ENCODE measurements around the gene KCNJ1. TPM values are rescaled to one million over a fixed set of nuclear protein-coding genes. Genes with fewer than 3 reads are reported as not detected.

The KCNJ1 gene
- total and polyA plus RNA-seq, 2 experiments from 2014 or later = 0.16 TPM; not detected in 1

DNA sequence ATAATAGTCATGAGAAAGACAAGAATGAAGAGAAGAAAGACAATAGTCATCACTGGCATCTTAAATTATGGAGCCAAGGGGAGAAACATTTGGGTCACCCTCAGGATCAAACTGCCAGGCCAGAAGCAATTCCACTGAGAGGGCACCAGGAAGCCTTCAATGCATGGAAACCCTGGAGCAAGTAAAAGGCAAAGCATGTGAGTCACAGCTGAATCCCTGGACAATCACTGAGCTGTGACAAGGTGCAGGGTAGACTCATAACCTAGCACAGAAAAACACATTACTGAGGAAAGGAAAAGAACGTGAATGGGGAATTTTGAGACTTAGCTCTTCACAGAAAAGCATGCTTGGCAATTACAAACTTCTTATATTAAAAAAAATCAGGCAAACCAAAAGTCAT is 1.6 kb downstream of the KCNJ1 start (continued):
- TF ChIP-seq EZH2 (IDR thresholded peaks at IDR 0.05; ENCODE audit: low read depth, unreplicated experiment) (no peak), EZH2phosphoT487 (IDR thresholded peaks at IDR 0.05; ENCODE audit: unreplicated experiment) (no peak)
- TF ChIP-seq, protein P1, sequence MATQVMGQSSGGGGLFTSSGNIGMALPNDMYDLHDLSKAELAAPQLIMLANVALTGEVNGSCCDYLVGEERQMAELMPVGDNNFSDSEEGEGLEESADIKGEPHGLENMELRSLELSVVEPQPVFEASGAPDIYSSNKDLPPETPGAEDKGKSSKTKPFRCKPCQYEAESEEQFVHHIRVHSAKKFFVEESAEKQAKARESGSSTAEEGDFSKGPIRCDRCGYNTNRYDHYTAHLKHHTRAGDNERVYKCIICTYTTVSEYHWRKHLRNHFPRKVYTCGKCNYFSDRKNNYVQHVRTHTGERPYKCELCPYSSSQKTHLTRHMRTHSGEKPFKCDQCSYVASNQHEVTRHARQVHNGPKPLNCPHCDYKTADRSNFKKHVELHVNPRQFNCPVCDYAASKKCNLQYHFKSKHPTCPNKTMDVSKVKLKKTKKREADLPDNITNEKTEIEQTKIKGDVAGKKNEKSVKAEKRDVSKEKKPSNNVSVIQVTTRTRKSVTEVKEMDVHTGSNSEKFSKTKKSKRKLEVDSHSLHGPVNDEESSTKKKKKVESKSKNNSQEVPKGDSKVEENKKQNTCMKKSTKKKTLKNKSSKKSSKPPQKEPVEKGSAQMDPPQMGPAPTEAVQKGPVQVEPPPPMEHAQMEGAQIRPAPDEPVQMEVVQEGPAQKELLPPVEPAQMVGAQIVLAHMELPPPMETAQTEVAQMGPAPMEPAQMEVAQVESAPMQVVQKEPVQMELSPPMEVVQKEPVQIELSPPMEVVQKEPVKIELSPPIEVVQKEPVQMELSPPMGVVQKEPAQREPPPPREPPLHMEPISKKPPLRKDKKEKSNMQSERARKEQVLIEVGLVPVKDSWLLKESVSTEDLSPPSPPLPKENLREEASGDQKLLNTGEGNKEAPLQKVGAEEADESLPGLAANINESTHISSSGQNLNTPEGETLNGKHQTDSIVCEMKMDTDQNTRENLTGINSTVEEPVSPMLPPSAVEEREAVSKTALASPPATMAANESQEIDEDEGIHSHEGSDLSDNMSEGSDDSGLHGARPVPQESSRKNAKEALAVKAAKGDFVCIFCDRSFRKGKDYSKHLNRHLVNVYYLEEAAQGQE (IDR thresholded peaks at IDR 0.05; ENCODE audit: unreplicated experiment) = no peak

DNA sequence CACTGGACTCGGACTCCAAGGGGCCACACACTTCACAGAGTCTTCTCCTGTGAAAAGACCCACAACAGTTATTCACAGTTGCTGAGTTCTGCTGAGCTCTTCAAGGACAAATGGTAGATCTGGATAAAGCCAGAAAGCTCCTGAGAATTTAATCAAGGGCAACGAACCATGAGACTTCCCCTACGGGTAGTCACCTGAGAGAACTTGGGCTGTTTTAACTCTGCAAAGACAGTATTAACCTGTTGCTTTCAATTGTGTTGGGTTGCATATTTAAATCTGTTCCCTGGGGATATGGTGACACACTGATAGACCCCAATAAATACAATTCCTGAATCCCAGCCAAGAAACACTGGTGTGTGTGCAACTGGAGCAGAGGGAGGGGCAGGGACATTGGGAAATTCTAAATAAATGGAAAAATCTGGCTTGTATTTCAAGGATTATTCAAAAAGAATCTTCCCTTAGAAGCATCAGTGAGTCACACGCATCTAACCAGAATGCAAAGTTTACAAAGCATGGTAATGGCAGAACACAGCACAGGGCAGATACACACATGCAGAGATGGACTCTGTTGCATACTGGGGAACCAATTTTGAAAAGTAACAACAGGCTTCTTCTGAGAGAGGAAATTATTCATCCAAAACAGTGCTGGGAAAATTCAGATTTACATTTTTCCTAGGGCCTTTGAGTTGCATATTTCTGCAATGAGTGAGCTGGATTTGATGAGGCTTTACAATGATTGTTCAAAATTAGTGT is 4.0 kb downstream of the KCNJ1 start:
- ATAC-seq (no peak), DNase-seq (ENCODE audit: low spot score) (no peak)
- Histone ChIP-seq H2AFZ (no peak overlapping the region), H4K20me1 (replicated peaks; ENCODE audit: insufficient read depth) (no peaks in the 10 kb centered on the region), H3F3A (replicated peaks; ENCODE audit: low read depth) (no peaks in the 10 kb centered on the region), H3K36me3 (ENCODE audit: insufficient read depth) (no peaks in the 10 kb centered on the region), H3K4me2 (no peak overlapping the region; the same call in 1 of the 2 replicates), H3K9me2 (ENCODE audit: insufficient read depth) (peaks cover 8% of the 10 kb centered on the region; the same call in 1 of the 2 replicates), H3K4me3 (no peak overlapping the region), H3K27ac (ENCODE audit: low read depth) (no peak overlapping the region), H3K79me2 (replicated peaks; ENCODE audit: insufficient read depth) (no peaks in the 10 kb centered on the region), H3K27me3 (ENCODE audit: insufficient read depth) (peaks cover 6% of the 10 kb centered on the region; the same call in 1 of the 2 replicates), H3K4me1 (ENCODE audit: insufficient read depth) (peaks cover 14% of the 10 kb centered on the region; the same call in 1 of the 2 replicates)
- Mint-ChIP-seq H3K27ac (no peak overlapping the region), H3K9me3 (no peaks in the 10 kb centered on the region), H3K27me3 (ENCODE audit: insufficient read depth, low read depth, poor library complexity) (peaks cover 5% of the 10 kb centered on the region), H3K4me3 (no peak overlapping the region), H3K36me3 (ENCODE audit: low read depth) (peaks cover 2% of the 10 kb centered on the region; the same call in 1 of the 3 replicates), H3K4me1 (peaks cover 20% of the 10 kb centered on the region)
- TF ChIP-seq, protein P2, sequence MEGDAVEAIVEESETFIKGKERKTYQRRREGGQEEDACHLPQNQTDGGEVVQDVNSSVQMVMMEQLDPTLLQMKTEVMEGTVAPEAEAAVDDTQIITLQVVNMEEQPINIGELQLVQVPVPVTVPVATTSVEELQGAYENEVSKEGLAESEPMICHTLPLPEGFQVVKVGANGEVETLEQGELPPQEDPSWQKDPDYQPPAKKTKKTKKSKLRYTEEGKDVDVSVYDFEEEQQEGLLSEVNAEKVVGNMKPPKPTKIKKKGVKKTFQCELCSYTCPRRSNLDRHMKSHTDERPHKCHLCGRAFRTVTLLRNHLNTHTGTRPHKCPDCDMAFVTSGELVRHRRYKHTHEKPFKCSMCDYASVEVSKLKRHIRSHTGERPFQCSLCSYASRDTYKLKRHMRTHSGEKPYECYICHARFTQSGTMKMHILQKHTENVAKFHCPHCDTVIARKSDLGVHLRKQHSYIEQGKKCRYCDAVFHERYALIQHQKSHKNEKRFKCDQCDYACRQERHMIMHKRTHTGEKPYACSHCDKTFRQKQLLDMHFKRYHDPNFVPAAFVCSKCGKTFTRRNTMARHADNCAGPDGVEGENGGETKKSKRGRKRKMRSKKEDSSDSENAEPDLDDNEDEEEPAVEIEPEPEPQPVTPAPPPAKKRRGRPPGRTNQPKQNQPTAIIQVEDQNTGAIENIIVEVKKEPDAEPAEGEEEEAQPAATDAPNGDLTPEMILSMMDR (conservative IDR thresholded peaks at IDR 0.05; ENCODE audit: low read depth in 2 of 2) = no peak
- no peak for TF ChIP-seq EZH2 (IDR thresholded peaks at IDR 0.05; ENCODE audit: low read depth, unreplicated experiment)
- TF ChIP-seq STAT1 (IDR thresholded peaks at IDR 0.05; ENCODE audit: unreplicated experiment) = no peak
- no peak for TF ChIP-seq ZNF331 (CRISPR knock-in tag; IDR thresholded peaks at IDR 0.05; ENCODE audit: low read depth)
- TF ChIP-seq, protein P1 (IDR thresholded peaks at IDR 0.05; ENCODE audit: unreplicated experiment) = no peak
- no peak for TF ChIP-seq JUNB (IDR thresholded peaks at IDR 0.05; ENCODE audit: unreplicated experiment)
- no peak for TF ChIP-seq EZH2phosphoT487 (IDR thresholded peaks at IDR 0.05; ENCODE audit: unreplicated experiment)
- TF ChIP-seq CREB1 (CRISPR knock-in tag; IDR thresholded peaks at IDR 0.05; ENCODE audit: low read depth) = no peak
- no peak for TF ChIP-seq POLR2AphosphoS5 (IDR thresholded peaks at IDR 0.05; ENCODE audit: low read depth)

All from GM23338 (cell line).